PC-3 (cell line): ENCODE results near the gene CHAMP1.

ENCODE experiments used
- EZH2 ChIP-seq: fragments of 300-600 bp; sonication (generic); IDR thresholded peaks from one replicate; pipeline ENCODE4 v1.6.1; 2017; ENCODE audit warnings: antibody characterized with exemption, mild to moderate bottlenecking, low read length; ENCODE audit not compliant: unreplicated experiment
- TF ChIP-seq, protein P1 (sequence below): fragments of 300-600 bp; sonication (generic); conservative IDR thresholded peaks from 2 replicates; pipeline ENCODE4 v1.5.1; 2017; ENCODE audit warnings: antibody characterized with exemption, low read depth, mild to moderate bottlenecking, low read length

DNA sequence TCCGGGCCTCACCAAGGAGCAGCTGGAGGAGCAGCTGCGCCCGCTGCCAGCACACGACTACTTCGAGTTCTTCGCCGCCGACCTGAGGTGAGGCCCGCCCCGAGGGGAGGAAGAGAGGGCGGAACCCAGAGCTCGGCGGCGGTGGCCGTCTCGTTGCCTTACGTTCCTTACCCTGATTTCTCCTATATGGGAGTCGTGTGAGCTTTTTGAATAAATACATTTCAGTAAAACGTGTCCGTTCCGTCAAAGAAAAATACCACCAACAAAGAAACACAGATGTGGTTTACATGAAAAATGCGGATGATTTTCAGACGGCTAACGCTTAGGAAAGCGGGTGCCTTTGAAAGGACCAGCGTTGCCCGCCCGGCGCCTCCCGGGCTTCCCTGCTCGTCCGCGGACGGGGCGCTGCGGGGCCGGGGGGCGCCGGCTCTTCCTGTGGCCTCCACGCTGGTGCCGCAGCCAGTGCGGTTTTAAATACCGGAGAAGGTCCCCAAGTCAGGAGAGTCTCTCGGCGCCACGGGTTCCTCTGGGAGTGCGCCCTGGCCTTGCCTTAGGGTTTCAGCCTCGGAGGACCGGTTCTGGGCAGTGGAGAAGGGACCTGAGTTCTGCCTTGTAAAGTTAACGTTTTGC is 32.1 kb upstream of the CHAMP1 start:
- TF ChIP-seq, protein P1, sequence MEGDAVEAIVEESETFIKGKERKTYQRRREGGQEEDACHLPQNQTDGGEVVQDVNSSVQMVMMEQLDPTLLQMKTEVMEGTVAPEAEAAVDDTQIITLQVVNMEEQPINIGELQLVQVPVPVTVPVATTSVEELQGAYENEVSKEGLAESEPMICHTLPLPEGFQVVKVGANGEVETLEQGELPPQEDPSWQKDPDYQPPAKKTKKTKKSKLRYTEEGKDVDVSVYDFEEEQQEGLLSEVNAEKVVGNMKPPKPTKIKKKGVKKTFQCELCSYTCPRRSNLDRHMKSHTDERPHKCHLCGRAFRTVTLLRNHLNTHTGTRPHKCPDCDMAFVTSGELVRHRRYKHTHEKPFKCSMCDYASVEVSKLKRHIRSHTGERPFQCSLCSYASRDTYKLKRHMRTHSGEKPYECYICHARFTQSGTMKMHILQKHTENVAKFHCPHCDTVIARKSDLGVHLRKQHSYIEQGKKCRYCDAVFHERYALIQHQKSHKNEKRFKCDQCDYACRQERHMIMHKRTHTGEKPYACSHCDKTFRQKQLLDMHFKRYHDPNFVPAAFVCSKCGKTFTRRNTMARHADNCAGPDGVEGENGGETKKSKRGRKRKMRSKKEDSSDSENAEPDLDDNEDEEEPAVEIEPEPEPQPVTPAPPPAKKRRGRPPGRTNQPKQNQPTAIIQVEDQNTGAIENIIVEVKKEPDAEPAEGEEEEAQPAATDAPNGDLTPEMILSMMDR = no peak
- TF ChIP-seq EZH2 = no peak
